Measurements from ENCODE around the gene SLCO4A1.

Gene SLCO4A1

GRCh38 chr20:62686869-62687830 is 44.8 kb downstream of the SLCO4A1 start:
- TF ChIP-seq SIN3A (IDR thresholded peaks at IDR 0.05; ENCODE audit: borderline replicate concordance, insufficient read depth, low read length) (no peak), REST (IDR thresholded peaks at IDR 0.05; ENCODE audit: insufficient read depth in 1 of 2, low read depth in 2 of 2, low read length in 2 of 2) (no peak), POLR2AphosphoS5 (IDR thresholded peaks at IDR 0.05; ENCODE audit: low read depth, low read length) (no peak), FOXP2 (optimal IDR thresholded peaks at IDR 0.05; ENCODE audit: borderline replicate concordance, extremely low read depth, extremely low read length, insufficient read depth) (no peak), TAF1 (IDR thresholded peaks at IDR 0.05; ENCODE audit: borderline replicate concordance, insufficient read depth, low read length) (no peak)

GRCh38 chr20:62688083-62688482 is 45.8 kb downstream of the SLCO4A1 start:
- TF ChIP-seq REST (IDR thresholded peaks at IDR 0.05; ENCODE audit: insufficient read depth in 1 of 2, low read depth in 2 of 2, low read length in 2 of 2), result no peak
- TF ChIP-seq FOXP2 (optimal IDR thresholded peaks at IDR 0.05; ENCODE audit: borderline replicate concordance, extremely low read depth, extremely low read length, insufficient read depth), result no peak
- no peak for TF ChIP-seq TAF1 (IDR thresholded peaks at IDR 0.05; ENCODE audit: borderline replicate concordance, insufficient read depth, low read length)
- TF ChIP-seq POLR2AphosphoS5 (IDR thresholded peaks at IDR 0.05; ENCODE audit: low read depth, low read length), result no peak
- TF ChIP-seq SIN3A (IDR thresholded peaks at IDR 0.05; ENCODE audit: borderline replicate concordance, insufficient read depth, low read length), result no peak

GRCh38 chr20:62688855-62689460 is 46.7 kb downstream of the SLCO4A1 start:
- TF ChIP-seq TAF1 (IDR thresholded peaks at IDR 0.05; ENCODE audit: borderline replicate concordance, insufficient read depth, low read length) (no peak), POLR2AphosphoS5 (IDR thresholded peaks at IDR 0.05; ENCODE audit: low read depth, low read length) (no peak), SIN3A (IDR thresholded peaks at IDR 0.05; ENCODE audit: borderline replicate concordance, insufficient read depth, low read length) (no peak), FOXP2 (optimal IDR thresholded peaks at IDR 0.05; ENCODE audit: borderline replicate concordance, extremely low read depth, extremely low read length, insufficient read depth) (no peak), REST (IDR thresholded peaks at IDR 0.05; ENCODE audit: insufficient read depth in 1 of 2, low read depth in 2 of 2, low read length in 2 of 2) (no peak)

- TF ChIP-seq REST (IDR thresholded peaks at IDR 0.05; ENCODE audit: insufficient read depth in 1 of 2, low read depth in 2 of 2, low read length in 2 of 2) (no peak), POLR2AphosphoS5 (IDR thresholded peaks at IDR 0.05; ENCODE audit: low read depth, low read length) (no peak), TAF1 (IDR thresholded peaks at IDR 0.05; ENCODE audit: borderline replicate concordance, insufficient read depth, low read length) (no peak), SIN3A (IDR thresholded peaks at IDR 0.05; ENCODE audit: borderline replicate concordance, insufficient read depth, low read length) (no peak), FOXP2 (optimal IDR thresholded peaks at IDR 0.05; ENCODE audit: borderline replicate concordance, extremely low read depth, extremely low read length, insufficient read depth) (no peak)
These were observed 47.6 kb downstream of the SLCO4A1 start for GRCh38 chr20:62689861-62690260.
